ENCODE measurements around the gene ARAP1.

ARAP1 gene

DNA sequence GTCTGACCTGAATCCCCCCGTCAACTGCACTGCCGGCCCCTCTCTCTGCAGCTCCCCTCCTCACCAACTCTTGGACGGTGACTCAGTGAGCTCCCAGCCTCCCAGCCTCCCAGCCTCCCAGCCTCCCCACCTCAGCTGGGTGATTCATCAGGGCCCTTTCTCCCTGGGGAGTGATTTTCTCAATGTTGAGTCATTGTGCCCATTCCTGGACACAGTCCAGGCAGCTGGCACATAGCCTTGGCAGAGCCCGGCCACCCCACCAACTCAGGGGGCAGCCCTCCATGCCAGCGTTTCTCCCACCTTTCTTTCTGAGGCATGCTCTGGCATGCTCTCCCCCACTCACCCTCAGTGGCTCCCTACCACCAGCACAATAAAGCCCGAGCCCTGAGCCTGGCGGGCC, 108.7 kb downstream of the ARAP1 start:
- in situ Hi-C loops (cut with HindIII; ENCODE audit: low sequenced_read_pairs) = no loop called here
- no peak overlapping the region for H3K4me3 ChIP-seq (ENCODE audit: low read depth, low read length)
- TF ChIP-seq, protein P1, sequence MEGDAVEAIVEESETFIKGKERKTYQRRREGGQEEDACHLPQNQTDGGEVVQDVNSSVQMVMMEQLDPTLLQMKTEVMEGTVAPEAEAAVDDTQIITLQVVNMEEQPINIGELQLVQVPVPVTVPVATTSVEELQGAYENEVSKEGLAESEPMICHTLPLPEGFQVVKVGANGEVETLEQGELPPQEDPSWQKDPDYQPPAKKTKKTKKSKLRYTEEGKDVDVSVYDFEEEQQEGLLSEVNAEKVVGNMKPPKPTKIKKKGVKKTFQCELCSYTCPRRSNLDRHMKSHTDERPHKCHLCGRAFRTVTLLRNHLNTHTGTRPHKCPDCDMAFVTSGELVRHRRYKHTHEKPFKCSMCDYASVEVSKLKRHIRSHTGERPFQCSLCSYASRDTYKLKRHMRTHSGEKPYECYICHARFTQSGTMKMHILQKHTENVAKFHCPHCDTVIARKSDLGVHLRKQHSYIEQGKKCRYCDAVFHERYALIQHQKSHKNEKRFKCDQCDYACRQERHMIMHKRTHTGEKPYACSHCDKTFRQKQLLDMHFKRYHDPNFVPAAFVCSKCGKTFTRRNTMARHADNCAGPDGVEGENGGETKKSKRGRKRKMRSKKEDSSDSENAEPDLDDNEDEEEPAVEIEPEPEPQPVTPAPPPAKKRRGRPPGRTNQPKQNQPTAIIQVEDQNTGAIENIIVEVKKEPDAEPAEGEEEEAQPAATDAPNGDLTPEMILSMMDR (IDR thresholded peaks at IDR 0.05; ENCODE audit: low read depth, low read length) = no peak
- DNase-seq (ENCODE audit: low read depth, low spot score) = peak; percentile 18

DNA sequence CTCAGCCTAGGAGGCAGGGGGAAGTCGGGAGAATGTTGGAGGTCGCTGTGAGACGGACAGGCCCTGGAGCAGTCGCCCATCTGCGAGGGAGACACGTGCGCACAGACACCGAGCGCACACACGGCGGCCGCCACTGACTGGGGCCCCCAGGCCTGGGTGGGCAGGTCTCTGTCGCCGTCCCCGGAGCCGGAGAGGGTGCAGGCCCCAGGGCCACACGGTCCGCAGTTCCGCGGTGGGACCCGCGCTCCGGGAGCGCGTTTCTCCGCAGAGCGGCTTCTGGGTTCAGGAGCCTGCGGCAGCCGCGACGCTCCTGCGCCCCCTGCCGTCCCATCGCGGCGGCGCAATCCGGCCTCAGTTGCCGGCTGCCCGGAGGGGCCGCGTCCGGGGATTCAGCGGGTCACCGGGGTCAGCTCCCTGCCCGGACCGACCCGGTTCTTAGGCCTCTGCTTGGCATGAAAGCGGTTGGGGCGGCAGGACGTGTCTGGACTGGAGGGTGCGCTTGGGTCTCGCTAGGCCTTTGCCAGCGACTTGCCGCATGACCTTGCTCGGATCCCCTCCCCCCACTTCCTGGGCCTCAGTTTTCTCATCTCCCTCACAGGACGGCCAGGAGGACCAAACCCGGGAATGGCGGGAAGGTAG, 109.2 kb downstream of the ARAP1 start:
- peak overlapping the region; percentile 35 for H3K4me3 ChIP-seq (ENCODE audit: low read depth, low read length)
- in situ Hi-C loops (cut with HindIII; ENCODE audit: low sequenced_read_pairs) = no loop called here
- DNase-seq (ENCODE audit: low read depth, low spot score) = peak; percentile 34
- TF ChIP-seq, protein P1 (IDR thresholded peaks at IDR 0.05; ENCODE audit: low read depth, low read length) = peak; percentile 76

DNA sequence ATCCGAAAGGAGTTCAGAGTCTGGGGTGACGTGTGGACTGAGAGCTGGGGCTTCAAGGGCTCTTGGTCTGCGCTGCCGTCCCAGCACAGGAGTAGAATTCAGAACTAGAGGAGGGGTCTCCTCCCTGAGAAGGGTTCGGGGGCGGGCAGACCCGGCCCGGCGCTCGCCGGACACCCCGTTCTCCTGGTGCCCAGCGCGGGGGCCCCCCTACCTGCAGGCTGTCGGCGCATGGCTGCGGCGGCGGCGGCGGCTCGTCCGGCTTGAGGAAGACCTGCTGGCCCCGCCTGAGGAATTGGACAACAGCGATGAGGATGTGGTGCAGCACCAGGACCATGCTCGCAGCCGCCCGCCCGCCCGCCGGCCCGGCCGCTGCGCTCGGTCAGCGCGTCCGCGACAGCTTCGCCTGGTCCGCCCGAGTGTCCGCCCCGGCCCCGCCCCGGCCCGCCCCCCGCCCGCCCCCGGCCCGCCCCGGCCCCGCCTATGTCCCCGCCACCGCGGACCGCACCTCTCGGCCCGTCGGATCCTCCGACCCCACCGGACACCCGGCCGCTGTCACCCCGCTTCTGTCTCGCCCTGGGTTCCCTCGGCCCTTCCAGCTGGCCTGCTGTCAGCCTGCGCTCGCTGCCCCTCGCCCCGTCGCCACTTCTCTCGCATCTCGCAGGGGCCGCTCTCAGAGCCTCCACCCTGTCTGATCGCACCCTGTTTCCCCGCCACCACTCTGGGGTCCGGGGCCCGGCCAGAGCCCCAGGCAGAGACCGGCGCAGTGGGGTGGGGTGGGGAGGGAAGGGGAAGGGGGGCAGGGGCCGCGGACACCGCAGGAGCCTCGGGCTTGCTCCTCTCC, 109.9 kb downstream of the ARAP1 start:
- TF ChIP-seq, protein P1 (IDR thresholded peaks at IDR 0.05; ENCODE audit: low read depth, low read length) = no peak
- H3K4me3 ChIP-seq (ENCODE audit: low read depth, low read length) = peak overlapping the region; percentile 35
- no peak for DNase-seq (ENCODE audit: low read depth, low spot score)
- in situ Hi-C loops (cut with HindIII; ENCODE audit: low sequenced_read_pairs) = no loop called here

DNA sequence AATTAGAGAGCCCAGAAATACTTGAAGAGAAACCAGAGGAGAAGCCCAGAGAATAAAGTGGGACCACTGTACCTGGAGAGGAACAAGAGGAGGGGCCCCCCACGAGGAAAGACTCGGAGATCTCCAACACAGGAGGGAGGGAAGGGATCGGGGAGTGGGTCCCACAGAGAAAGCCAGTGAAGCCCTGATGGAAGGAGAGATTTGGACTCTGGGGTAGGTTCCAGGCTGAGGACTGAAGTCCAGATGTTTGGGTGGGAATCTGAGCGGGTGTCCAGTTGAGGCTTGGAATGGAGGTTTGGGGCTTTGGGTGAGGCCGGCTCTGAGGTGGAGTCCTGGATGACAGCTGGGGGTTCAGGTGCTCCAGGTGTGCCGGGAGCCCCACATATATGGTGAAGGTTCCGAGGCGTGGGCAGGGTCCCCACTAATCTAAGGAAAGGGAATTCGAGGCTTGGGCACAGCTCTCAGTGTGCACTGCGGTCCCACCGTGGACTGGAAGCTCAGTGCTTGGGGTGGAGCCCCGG, 110.6 kb downstream of the ARAP1 start:
- DNase-seq (ENCODE audit: low read depth, low spot score) = no peak
- in situ Hi-C loops (cut with HindIII; ENCODE audit: low sequenced_read_pairs) = no loop called here
- no peak overlapping the region for H3K4me3 ChIP-seq (ENCODE audit: low read depth, low read length)
- TF ChIP-seq, protein P1 (IDR thresholded peaks at IDR 0.05; ENCODE audit: low read depth, low read length) = no peak

DNA sequence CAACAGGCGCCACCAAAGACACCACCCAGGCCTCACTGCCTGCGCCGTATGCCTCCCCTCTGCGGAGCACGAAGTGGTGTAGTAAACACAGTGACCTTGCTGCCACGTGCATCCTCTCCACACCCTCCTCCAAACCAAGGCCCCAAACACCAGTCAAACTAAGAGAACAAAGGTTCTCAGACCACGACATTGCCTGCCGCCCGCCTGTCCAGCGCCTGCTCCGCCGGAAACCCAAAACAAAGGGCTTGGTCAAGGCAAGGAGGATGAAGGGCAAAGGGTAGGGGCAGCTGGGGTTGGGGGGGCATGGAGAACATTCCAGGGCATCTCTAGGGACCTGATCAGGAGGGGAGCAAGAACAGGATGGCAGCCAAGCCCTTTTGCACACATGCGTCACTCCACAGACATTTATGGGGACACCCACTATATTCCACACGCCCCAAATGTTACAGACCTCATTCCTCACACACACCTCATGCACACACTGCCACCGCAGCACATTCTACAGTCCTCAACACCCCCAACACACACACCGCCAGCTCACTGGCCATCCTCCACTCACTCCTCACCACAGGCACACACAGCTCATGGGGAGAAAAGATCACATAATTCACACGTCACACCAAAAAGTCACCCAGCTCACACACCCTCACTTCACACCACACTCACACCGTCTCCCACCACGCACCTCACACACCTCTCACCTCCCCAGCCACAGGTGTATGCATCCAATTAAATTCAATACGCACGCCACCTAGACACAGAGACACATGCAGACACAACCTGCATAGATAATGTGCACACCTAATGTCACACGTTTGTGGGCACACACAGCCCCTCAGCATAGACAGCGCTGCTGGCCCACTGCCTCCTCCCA, 112.5 kb downstream of the ARAP1 start:
- no peak for DNase-seq (ENCODE audit: low read depth, low spot score)
- no peak overlapping the region for H3K4me3 ChIP-seq (ENCODE audit: low read depth, low read length)
- in situ Hi-C loops (cut with HindIII; ENCODE audit: low sequenced_read_pairs) = no loop called here
- TF ChIP-seq, protein P1 (IDR thresholded peaks at IDR 0.05; ENCODE audit: low read depth, low read length) = no peak

DNA sequence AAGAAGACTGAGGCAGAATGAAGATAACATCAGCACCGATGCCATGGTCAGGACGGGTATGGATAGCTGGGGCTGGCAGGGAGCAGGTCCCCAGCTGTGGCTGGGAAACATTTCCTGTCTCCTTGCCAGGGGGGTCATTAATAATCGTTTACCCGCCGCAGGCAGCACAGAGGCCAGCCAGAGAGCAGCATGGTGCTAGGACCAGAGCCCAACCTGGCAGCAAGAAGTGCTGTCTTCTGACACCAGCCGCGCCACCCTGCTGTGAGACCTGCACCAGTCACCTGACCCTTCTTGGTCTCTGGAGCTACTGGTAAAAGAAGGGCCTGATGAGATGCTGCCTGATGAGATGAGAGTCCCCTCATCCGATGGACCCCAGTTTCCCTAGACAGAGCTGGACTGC, 114.3 kb downstream of the ARAP1 start:
- no peak overlapping the region for H3K4me3 ChIP-seq (ENCODE audit: low read depth, low read length)
- no peak for DNase-seq (ENCODE audit: low read depth, low spot score)
- TF ChIP-seq, protein P1 (IDR thresholded peaks at IDR 0.05; ENCODE audit: low read depth, low read length) = no peak
- in situ Hi-C loops (cut with HindIII; ENCODE audit: low sequenced_read_pairs) = no loop called here
